ENCODE data around the gene RRBP1.

Gene RRBP1

DNA sequence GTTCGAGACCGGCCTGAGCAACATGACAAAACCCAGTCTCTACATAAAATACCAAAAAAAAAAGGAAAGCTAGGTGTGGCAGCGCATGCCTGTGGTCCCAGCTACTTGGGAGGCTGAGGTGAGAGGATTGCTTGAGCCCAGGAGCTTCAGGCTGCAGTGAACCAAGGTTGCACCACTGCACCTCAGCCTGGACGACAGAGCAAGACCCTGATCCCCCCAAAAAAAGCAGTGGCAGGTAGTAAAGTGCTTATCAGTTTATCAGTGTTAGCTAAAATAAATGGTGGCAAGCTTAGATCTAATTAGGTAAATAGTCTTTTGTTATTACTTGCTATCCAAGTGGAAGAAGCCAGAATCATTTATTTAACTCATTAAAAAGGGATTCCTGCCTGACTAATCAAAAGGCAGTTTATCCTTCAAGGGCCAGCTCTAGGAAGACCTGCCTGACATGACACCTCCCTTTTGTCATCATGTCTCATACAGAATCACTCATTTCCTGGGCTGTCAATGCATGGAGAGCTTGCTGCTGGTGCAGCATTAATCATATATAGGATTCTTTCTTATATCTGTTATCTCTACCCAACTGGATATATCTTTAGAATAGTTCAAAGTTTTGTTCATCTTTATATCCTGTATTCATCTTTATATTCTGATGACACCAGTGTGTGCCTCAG is 102.5 kb downstream of the RRBP1 start:
- Histone ChIP-seq H3K9me3 (ENCODE audit: insufficient read depth, low read length) (no peaks in the 10 kb centered on the region), H3K4me3 (ENCODE audit: low read length) (no peak overlapping the region), H3K79me2 (ENCODE audit: low read length) (peaks cover 92% of the 10 kb centered on the region), H3K4me1 (ENCODE audit: low read length) (no peaks in the 10 kb centered on the region), H3K27me3 (ENCODE audit: low read depth, low read length) (no peaks in the 10 kb centered on the region), H3K36me3 (replicated peaks; ENCODE audit: low read depth, low read length) (peaks cover 22% of the 10 kb centered on the region), H3K9ac (ENCODE audit: low read length) (no peak overlapping the region), H3K27ac (ENCODE audit: low read length) (no peak overlapping the region), H2AFZ (ENCODE audit: low read depth, low read length) (no peak overlapping the region), H4K20me1 (ENCODE audit: insufficient read depth, low read length) (peaks cover 89% of the 10 kb centered on the region), H3K4me2 (ENCODE audit: low read length) (no peak overlapping the region)
- TF ChIP-seq EZH2phosphoT487 (IDR thresholded peaks at IDR 0.05; ENCODE audit: low read depth) (no peak), CTCF (IDR thresholded peaks at IDR 0.05; ENCODE audit: low read depth, low read length) (no peak)

GRCh38 chr20:17576215-17576614 is 105.8 kb downstream of the RRBP1 start:
- no peak overlapping the region for H3K4me2 ChIP-seq (ENCODE audit: low read length)
- H4K20me1 ChIP-seq (ENCODE audit: insufficient read depth, low read length) = peaks cover 86% of the 10 kb centered on the region
- H3K27me3 ChIP-seq (ENCODE audit: low read depth, low read length) = no peaks in the 10 kb centered on the region
- H3K79me2 ChIP-seq (ENCODE audit: low read length) = peaks cover 96% of the 10 kb centered on the region
- TF ChIP-seq EZH2phosphoT487 (IDR thresholded peaks at IDR 0.05; ENCODE audit: low read depth) (no peak), CTCF (IDR thresholded peaks at IDR 0.05; ENCODE audit: low read depth, low read length) (no peak)
- no peak overlapping the region for H2AFZ ChIP-seq (ENCODE audit: low read depth, low read length)
- no peak overlapping the region for H3K4me3 ChIP-seq (ENCODE audit: low read length)
- H3K9ac ChIP-seq (ENCODE audit: low read length) = no peak overlapping the region
- H3K9me3 ChIP-seq (ENCODE audit: insufficient read depth, low read length) = no peaks in the 10 kb centered on the region
- H3K36me3 ChIP-seq (replicated peaks; ENCODE audit: low read depth, low read length) = peaks cover 37% of the 10 kb centered on the region
- H3K27ac ChIP-seq (ENCODE audit: low read length) = no peak overlapping the region
- H3K4me1 ChIP-seq (ENCODE audit: low read length) = peaks cover 21% of the 10 kb centered on the region

GRCh38 chr20:17573463-17573862 is 108.6 kb downstream of the RRBP1 start:
- Histone ChIP-seq H3K79me2 (ENCODE audit: low read length) (peaks cover 82% of the 10 kb centered on the region), H3K4me2 (ENCODE audit: low read length) (0 out of 2 replicates have a peak overlapping the region, but pooled peaks have one; percentile 90)

More at GRCh38 chr20:17573463-17573862, 108.6 kb downstream of the RRBP1 start:
- Histone ChIP-seq H2AFZ (ENCODE audit: low read depth, low read length) (no peak overlapping the region), H3K27ac (ENCODE audit: low read length) (no peak overlapping the region), H4K20me1 (ENCODE audit: insufficient read depth, low read length) (peaks cover 58% of the 10 kb centered on the region), H3K27me3 (ENCODE audit: low read depth, low read length) (peaks cover 5% of the 10 kb centered on the region; the same call in 1 of the 2 replicates), H3K9ac (ENCODE audit: low read length) (no peak overlapping the region), H3K36me3 (replicated peaks; ENCODE audit: low read depth, low read length) (peaks cover 34% of the 10 kb centered on the region), H3K9me3 (ENCODE audit: insufficient read depth, low read length) (no peaks in the 10 kb centered on the region), H3K4me1 (ENCODE audit: low read length) (peaks cover 22% of the 10 kb centered on the region), H3K4me3 (ENCODE audit: low read length) (no peak overlapping the region)
- TF ChIP-seq EZH2phosphoT487 (IDR thresholded peaks at IDR 0.05; ENCODE audit: low read depth) (no peak), CTCF (IDR thresholded peaks at IDR 0.05; ENCODE audit: low read depth, low read length) (no peak)

All from OCI-LY3 (cell line).